ENCODE results near the gene NEK11.

NEK11 gene

DNA sequence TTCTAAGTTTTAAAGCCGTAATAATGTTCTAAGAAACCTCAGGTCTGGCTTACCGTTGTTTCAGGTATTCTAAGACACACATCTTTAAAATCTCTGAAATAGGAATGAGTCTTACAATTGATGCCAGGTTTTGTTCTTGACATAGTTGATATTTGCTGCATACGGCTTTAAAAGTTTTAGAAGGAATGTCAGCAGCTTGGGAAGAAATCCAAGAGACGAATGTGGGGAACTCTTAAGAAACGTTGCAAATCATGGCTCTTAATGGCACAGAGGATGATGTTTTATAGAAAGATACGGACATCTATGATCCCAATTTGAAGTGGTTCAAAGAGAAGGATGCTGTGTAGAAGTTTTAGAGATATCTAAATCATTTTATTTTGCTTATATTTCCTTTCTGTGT is 366.4 kb downstream of the NEK11 start:
- Mint-ChIP-seq H3K4me3 (no peak overlapping the region), H3K4me1 (no peaks in the 10 kb centered on the region), H3K27ac (no peak overlapping the region), H3K27me3 (ENCODE audit: low read depth, poor library complexity) (no peaks in the 10 kb centered on the region), H3K36me3 (ENCODE audit: low read depth) (no peaks in the 10 kb centered on the region), H3K9me3 (no peaks in the 10 kb centered on the region)
- TF ChIP-seq, protein P1, sequence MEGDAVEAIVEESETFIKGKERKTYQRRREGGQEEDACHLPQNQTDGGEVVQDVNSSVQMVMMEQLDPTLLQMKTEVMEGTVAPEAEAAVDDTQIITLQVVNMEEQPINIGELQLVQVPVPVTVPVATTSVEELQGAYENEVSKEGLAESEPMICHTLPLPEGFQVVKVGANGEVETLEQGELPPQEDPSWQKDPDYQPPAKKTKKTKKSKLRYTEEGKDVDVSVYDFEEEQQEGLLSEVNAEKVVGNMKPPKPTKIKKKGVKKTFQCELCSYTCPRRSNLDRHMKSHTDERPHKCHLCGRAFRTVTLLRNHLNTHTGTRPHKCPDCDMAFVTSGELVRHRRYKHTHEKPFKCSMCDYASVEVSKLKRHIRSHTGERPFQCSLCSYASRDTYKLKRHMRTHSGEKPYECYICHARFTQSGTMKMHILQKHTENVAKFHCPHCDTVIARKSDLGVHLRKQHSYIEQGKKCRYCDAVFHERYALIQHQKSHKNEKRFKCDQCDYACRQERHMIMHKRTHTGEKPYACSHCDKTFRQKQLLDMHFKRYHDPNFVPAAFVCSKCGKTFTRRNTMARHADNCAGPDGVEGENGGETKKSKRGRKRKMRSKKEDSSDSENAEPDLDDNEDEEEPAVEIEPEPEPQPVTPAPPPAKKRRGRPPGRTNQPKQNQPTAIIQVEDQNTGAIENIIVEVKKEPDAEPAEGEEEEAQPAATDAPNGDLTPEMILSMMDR (IDR thresholded peaks at IDR 0.05): no peak
- no peak for DNase-seq

DNA sequence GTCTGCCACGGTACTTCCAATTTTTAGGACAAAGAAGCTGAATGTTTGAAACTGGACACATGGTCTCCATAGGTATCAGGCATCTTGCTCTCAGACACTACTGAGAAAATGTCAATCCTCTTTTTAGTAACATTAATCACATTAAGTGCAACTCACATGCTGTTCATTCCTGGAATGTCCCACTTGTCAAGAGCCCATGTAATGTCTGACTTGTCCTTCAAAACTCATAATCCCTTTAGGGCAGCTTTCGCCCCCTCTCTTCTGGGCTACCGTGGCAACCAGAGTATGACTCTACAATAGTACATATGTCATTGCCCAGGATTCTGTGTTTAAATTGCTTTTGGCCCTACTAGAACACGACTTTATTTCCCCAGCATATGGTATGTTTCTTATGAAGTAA is 367.2 kb downstream of the NEK11 start:
- H3K4me1 Mint-ChIP-seq: no peaks in the 10 kb centered on the region
- H3K27me3 Mint-ChIP-seq (ENCODE audit: low read depth, poor library complexity): no peaks in the 10 kb centered on the region
- no peaks in the 10 kb centered on the region for H3K36me3 Mint-ChIP-seq (ENCODE audit: low read depth)
- no peak overlapping the region for H3K27ac Mint-ChIP-seq
- H3K4me3 Mint-ChIP-seq: no peak overlapping the region
- DNase-seq: no peak
- TF ChIP-seq, protein P1 (IDR thresholded peaks at IDR 0.05): no peak
- no peaks in the 10 kb centered on the region for H3K9me3 Mint-ChIP-seq

DNA sequence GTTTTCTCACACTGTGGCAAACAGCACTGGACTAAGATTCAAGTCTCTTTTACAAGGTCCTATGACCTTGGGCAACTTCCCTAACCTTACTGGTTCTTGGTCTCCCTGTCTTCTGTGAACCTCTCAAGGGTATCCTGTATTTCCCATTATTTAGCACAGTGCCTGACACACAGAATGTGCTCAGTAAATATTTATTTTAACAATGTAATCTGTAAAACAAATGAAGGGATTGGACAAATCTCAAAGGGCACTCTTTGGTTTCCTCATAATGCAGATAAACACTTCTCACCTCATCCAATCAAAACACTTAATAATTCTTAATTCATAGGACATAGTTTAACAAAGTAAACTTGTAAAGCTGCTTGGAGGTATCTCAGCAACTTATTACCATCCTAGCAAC is 367.7 kb downstream of the NEK11 start:
- Mint-ChIP-seq H3K27me3 (ENCODE audit: low read depth, poor library complexity) (no peaks in the 10 kb centered on the region), H3K27ac (no peak overlapping the region), H3K4me1 (no peaks in the 10 kb centered on the region), H3K36me3 (ENCODE audit: low read depth) (no peaks in the 10 kb centered on the region), H3K9me3 (peaks cover 3% of the 10 kb centered on the region), H3K4me3 (no peak overlapping the region)
- DNase-seq: no peak
- TF ChIP-seq, protein P1 (IDR thresholded peaks at IDR 0.05): no peak

DNA sequence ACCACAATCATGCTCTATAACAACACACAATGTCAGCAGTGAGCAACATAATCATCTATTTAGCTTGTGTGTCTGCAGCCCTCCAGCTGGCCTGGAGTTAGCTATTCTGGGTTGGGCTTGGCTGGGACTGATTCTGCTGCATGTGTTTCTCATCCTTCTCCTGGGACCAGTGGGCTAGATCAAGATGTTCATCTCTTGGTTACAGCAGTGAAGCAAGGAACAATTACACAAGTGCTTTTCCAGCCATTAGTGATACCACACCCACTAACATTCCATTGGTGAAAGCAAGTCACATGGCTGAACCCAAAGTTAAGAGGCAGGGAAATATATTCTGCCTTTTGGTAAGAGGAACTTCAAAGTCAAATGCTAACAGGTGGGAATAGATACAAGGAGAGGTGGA is 369.5 kb downstream of the NEK11 start:
- TF ChIP-seq, protein P1 (IDR thresholded peaks at IDR 0.05): no peak
- H3K9me3 Mint-ChIP-seq: peaks cover 3% of the 10 kb centered on the region
- H3K27ac Mint-ChIP-seq: no peak overlapping the region
- no peaks in the 10 kb centered on the region for H3K27me3 Mint-ChIP-seq (ENCODE audit: low read depth, poor library complexity)
- DNase-seq: no peak
- peaks cover 4% of the 10 kb centered on the region for H3K4me1 Mint-ChIP-seq
- no peaks in the 10 kb centered on the region for H3K36me3 Mint-ChIP-seq (ENCODE audit: low read depth)
- H3K4me3 Mint-ChIP-seq: no peak overlapping the region

DNA sequence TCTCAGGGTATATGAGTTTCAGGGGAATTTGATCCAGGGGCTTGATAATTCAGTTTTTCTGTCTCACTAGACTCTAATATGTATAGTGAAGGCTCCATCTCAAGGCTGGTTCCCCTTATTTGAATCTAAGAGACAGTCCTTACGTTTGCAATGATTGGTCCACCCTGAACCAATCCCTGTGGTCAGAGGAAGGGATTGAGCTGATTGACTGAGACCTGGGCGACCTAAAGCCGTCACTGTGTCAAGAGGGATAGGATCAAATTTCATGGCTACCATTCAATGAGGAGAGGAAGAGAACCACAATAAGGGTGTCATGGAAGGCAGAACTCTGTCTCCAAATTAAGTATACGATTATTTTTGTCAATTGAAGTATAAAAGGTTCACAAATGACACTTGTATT is 371.2 kb downstream of the NEK11 start:
- TF ChIP-seq, protein P1 (IDR thresholded peaks at IDR 0.05): no peak
- no peaks in the 10 kb centered on the region for H3K27me3 Mint-ChIP-seq (ENCODE audit: low read depth, poor library complexity)
- DNase-seq: no peak
- no peaks in the 10 kb centered on the region for H3K36me3 Mint-ChIP-seq (ENCODE audit: low read depth)
- H3K27ac Mint-ChIP-seq: no peak overlapping the region
- H3K9me3 Mint-ChIP-seq: peaks cover 3% of the 10 kb centered on the region
- H3K4me1 Mint-ChIP-seq: peaks cover 20% of the 10 kb centered on the region
- no peak overlapping the region for H3K4me3 Mint-ChIP-seq
